AG08395 (cell line): ENCODE results near the gene CHD9.
"Not testable (repeated sequence)": the region's sequence is repeated elsewhere in the genome, so short reads cannot be mapped to it uniquely, and the experiment has no call there.

ENCODE experiments used
- DNase-seq: peaks from one replicate; pipeline ENCODE4 v3.0.0; 2012; ENCODE audit warnings: mixed read lengths, low spot score

The CHD9 gene

GRCh38 chr16:53131363-53132071 is 76.7 kb downstream of the CHD9 start:
- peak; percentile 64 for DNase-seq

- no peak for DNase-seq
Measured at GRCh38 chr16:53132406-53132805, 77.6 kb downstream of the CHD9 start.

GRCh38 chr16:53135329-53135728 is 80.5 kb downstream of the CHD9 start:
- no peak for DNase-seq

- DNase-seq: no peak
Measured at GRCh38 chr16:53142823-53143568, 88.2 kb downstream of the CHD9 start.

- DNase-seq: no peak
Measured at GRCh38 chr16:53147500-53148065, 92.8 kb downstream of the CHD9 start.

GRCh38 chr16:53150769-53151168 is 96.0 kb downstream of the CHD9 start:
- no peak for DNase-seq

- DNase-seq: no peak
Measured at GRCh38 chr16:53152329-53152728, 97.5 kb downstream of the CHD9 start.

- no peak for DNase-seq
Measured at GRCh38 chr16:53153130-53153529, 98.3 kb downstream of the CHD9 start.

- no peak for DNase-seq
Measured at GRCh38 chr16:53154513-53154912, 99.7 kb downstream of the CHD9 start.

GRCh38 chr16:53156516-53156915 is 101.7 kb downstream of the CHD9 start:
- DNase-seq: peak; percentile 42

GRCh38 chr16:53159781-53160436 is 105.1 kb downstream of the CHD9 start:
- DNase-seq: peak; percentile 47

- no peak for DNase-seq
Measured at GRCh38 chr16:53166099-53166498, 111.3 kb downstream of the CHD9 start.

- no peak for DNase-seq
Measured at GRCh38 chr16:53168744-53169143, 114.0 kb downstream of the CHD9 start.

GRCh38 chr16:53172517-53172916 is 117.7 kb downstream of the CHD9 start:
- no peak for DNase-seq

- DNase-seq: no peak
Measured at GRCh38 chr16:53175118-53175517, 120.3 kb downstream of the CHD9 start.

- DNase-seq: no peak
Measured at GRCh38 chr16:53176434-53176833, 121.6 kb downstream of the CHD9 start.

- DNase-seq: no peak
Measured at GRCh38 chr16:53183442-53183841, 128.7 kb downstream of the CHD9 start.

- not testable (repeated sequence) for DNase-seq
Measured at GRCh38 chr16:53185741-53186140, 130.9 kb downstream of the CHD9 start.

- DNase-seq: no peak
Measured at GRCh38 chr16:53187775-53188174, 133.0 kb downstream of the CHD9 start.

GRCh38 chr16:53191413-53191812 is 136.6 kb downstream of the CHD9 start:
- DNase-seq: no peak

GRCh38 chr16:53198933-53199332 is 144.1 kb downstream of the CHD9 start:
- DNase-seq: no peak

GRCh38 chr16:53201900-53202299 is 147.1 kb downstream of the CHD9 start:
- DNase-seq: no peak

- no peak for DNase-seq
Measured at GRCh38 chr16:53202398-53202797, 147.6 kb downstream of the CHD9 start.
